ENCODE results near the gene ITGAV.

Gene ITGAV

GRCh38 chr2:186718903-186719302 lies 129.0 kb downstream of the ITGAV start:
- no peak for DNase-seq

DNA sequence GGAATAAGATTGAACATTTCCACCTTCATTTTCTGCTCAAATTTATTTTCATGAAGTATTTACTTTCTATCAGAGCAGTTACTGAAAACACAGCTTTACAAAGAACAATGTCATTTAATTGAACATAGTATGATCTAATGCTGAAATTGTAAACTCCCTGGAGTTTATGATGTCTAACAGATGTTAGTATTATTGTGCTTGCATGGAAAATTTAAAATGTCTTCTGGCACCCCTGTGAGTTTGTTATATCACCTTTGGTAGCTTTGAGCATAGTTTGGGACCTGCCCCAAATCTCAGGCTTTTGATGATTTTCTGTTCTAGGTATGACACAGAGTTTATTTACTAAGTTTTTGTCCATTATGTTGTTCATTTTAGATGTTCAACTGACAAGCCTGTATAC lies 132.1 kb downstream of the ITGAV start:
- DNase-seq = no peak

DNA sequence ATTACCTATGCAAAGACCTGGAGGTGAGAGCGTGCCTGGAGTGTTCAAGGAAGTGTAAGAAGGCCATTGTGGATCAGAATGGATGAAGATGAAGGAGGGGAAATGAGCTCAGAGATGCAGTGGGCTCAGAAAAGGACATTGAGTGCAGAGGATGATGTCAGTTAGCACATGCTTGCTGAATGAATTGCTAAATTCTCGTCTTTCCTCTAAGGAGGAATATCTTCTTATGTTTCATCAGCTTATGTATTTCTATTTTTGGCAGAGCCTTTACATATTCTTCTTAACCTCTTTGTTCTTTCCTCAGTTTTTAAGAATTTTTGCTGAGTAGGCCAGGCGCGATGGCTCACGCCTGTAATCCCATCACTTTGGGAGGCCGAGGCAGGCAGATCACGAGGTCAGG lies 134.9 kb downstream of the ITGAV start:
- peak; percentile 17 for DNase-seq

- DNase-seq = no peak
Measured at GRCh38 chr2:186725783-186726182, 135.9 kb downstream of the ITGAV start.

DNA sequence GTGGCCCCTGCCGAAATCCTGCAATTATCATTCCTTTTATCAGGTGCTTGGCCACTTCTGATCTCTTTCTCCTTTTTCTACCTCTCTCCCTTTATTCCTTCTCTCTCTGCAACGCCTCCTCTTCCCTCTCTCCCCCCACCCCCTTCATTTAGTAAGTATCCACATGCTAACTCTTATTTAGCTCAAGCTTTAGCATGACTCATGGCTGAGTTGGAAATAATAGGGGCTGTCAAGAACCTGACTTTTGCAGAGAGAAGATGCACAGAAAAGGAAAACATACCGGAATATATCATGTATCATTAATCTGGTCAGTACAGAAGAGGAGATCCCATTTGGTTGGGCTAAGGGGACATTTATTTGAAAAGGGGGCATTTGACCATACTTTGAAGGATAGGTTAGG lies 137.1 kb downstream of the ITGAV start:
- peak; percentile 44 for DNase-seq

GRCh38 chr2:186728631-186729030 lies 138.8 kb downstream of the ITGAV start:
- DNase-seq = no peak

Data from fibroblast of skin of abdomen (primary cell).